ENCODE data around the gene STOX2.
"Not testable (repeated sequence)": the region's sequence is repeated elsewhere in the genome, so short reads cannot be mapped to it uniquely, and the experiment has no call there.

Gene STOX2

GRCh38 chr4:183935355-183936005 is 30.4 kb downstream of the STOX2 start:
- H3K4me1 Mint-ChIP-seq (ENCODE audit: low read depth), result no peaks in the 10 kb centered on the region
- H3K27me3 Mint-ChIP-seq, result no peaks in the 10 kb centered on the region
- no peaks in the 10 kb centered on the region for H3K9me3 Mint-ChIP-seq
- H3K36me3 Mint-ChIP-seq (ENCODE audit: low read depth), result no peaks in the 10 kb centered on the region
- intact Hi-C loops (cut with micrococcal nuclease), result no loop called here
- H3K4me3 Mint-ChIP-seq, result no peak overlapping the region
- H3K27ac Mint-ChIP-seq, result no peak overlapping the region

- Mint-ChIP-seq H3K4me3 (no peak overlapping the region), H3K36me3 (ENCODE audit: low read depth) (no peaks in the 10 kb centered on the region), H3K9me3 (no peaks in the 10 kb centered on the region), H3K4me1 (ENCODE audit: low read depth) (no peaks in the 10 kb centered on the region), H3K27me3 (no peaks in the 10 kb centered on the region), H3K27ac (no peak overlapping the region)
- intact Hi-C loops (cut with micrococcal nuclease), result no loop called here
These were observed 30.9 kb downstream of the STOX2 start for GRCh38 chr4:183936047-183936446.

DNA sequence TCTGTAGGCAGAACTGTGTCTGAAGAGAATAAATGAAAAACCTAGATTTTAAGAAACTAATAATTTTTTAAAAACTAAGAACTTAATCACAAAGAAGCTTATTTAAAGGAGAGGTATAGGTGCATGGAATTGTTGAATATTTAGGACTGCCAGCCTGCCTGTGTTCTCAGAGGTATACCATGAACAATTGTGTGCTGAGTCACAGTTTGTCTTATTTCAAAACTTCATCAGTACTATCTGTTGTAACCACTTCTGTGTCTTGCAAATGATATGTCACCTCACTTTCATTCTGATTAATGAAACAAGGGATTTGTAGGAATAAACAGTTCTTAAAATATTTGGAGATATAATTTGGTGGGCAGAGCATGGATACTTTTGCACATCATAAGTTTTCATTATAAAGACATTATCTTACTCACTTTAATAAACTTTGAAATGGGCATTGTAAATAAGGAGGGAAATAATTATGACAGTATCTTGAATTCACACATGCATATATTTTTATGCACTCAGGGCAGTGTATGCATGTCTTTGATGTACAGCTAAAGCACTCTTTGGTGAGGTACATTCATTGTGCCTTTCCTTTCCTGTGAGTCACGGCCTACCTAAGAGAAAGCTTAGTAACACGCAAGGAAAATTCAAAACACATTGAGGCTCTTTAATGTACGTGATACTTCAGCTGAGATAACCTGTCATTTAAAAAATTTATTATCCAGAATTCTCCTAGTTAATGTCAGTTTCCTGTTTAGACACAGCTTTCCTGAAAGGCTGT is 31.7 kb downstream of the STOX2 start:
- intact Hi-C loops (cut with micrococcal nuclease), result no loop called here
- Mint-ChIP-seq H3K27ac (no peak overlapping the region), H3K9me3 (no peaks in the 10 kb centered on the region), H3K27me3 (no peaks in the 10 kb centered on the region), H3K4me1 (ENCODE audit: low read depth) (no peaks in the 10 kb centered on the region), H3K4me3 (no peak overlapping the region), H3K36me3 (ENCODE audit: low read depth) (no peaks in the 10 kb centered on the region)

- intact Hi-C loops (cut with micrococcal nuclease), result no loop called here
- Mint-ChIP-seq H3K4me3 (no peak overlapping the region), H3K4me1 (ENCODE audit: low read depth) (no peaks in the 10 kb centered on the region), H3K36me3 (ENCODE audit: low read depth) (no peaks in the 10 kb centered on the region), H3K27me3 (no peaks in the 10 kb centered on the region), H3K27ac (no peak overlapping the region), H3K9me3 (no peaks in the 10 kb centered on the region)
These were observed 35.8 kb downstream of the STOX2 start for GRCh38 chr4:183940864-183941263.

DNA sequence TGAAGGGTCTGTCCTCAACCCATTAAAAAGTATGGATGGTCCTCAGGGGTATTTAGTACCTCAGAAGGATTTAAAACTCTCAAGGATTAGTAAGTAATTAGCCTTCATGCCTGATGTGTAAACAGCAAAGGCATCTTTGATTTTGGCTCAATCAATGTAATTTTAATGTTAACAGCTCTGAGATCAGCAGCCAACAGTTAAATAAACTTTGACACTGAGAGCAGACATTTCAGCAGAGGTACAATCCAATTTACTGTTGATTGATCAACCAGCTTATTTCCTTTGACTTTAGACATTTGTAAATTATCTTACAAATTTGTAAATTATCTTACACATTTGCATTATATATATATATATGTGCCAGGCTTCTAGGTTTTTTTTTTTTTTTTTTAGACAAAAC is 36.9 kb downstream of the STOX2 start:
- H3K4me3 Mint-ChIP-seq, result no peak overlapping the region
- intact Hi-C loops (cut with micrococcal nuclease), result no loop called here
- H3K4me1 Mint-ChIP-seq (ENCODE audit: low read depth), result no peaks in the 10 kb centered on the region
- no peaks in the 10 kb centered on the region for H3K36me3 Mint-ChIP-seq (ENCODE audit: low read depth)
- H3K27ac Mint-ChIP-seq, result no peak overlapping the region
- H3K9me3 Mint-ChIP-seq, result no peaks in the 10 kb centered on the region
- no peaks in the 10 kb centered on the region for H3K27me3 Mint-ChIP-seq

- Mint-ChIP-seq H3K9me3 (no peaks in the 10 kb centered on the region), H3K36me3 (ENCODE audit: low read depth) (no peaks in the 10 kb centered on the region), H3K27me3 (no peaks in the 10 kb centered on the region), H3K4me1 (ENCODE audit: low read depth) (no peaks in the 10 kb centered on the region), H3K4me3 (no peak overlapping the region), H3K27ac (no peak overlapping the region)
- intact Hi-C loops (cut with micrococcal nuclease), result no loop called here
These were observed 40.6 kb downstream of the STOX2 start for GRCh38 chr4:183945741-183946140.

GRCh38 chr4:183950536-183950935 is 45.4 kb downstream of the STOX2 start:
- intact Hi-C loops (cut with micrococcal nuclease), result no loop called here
- no peaks in the 10 kb centered on the region for H3K4me1 Mint-ChIP-seq (ENCODE audit: low read depth)
- H3K9me3 Mint-ChIP-seq, result no peaks in the 10 kb centered on the region
- H3K4me3 Mint-ChIP-seq, result no peak overlapping the region
- no peaks in the 10 kb centered on the region for H3K27me3 Mint-ChIP-seq
- H3K36me3 Mint-ChIP-seq (ENCODE audit: low read depth), result no peaks in the 10 kb centered on the region
- H3K27ac Mint-ChIP-seq, result no peak overlapping the region

DNA sequence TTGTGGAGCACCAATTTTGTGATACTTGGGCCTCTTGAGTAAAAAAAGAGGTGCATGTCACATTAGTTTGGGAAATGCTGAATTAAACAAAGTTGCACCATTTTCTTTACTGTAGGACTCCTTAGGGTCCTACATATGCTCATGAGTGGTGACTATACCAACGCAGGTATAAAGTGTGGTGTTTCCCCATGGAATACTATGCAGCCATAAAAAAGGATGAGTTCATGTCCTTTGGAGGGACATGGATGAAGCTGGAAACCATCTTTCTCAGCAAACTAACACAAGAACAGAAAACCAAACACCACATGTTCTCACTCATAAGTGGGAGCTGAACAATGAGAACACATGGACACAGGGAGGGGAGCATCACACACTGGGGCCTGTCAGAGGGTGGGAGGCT is 47.5 kb downstream of the STOX2 start:
- H3K9me3 Mint-ChIP-seq; H3K4me1 Mint-ChIP-seq (ENCODE audit: low read depth); H3K4me3 Mint-ChIP-seq; H3K27ac Mint-ChIP-seq; H3K36me3 Mint-ChIP-seq (ENCODE audit: low read depth); intact Hi-C loops (cut with micrococcal nuclease); H3K27me3 Mint-ChIP-seq: not testable (repeated sequence)

- Mint-ChIP-seq H3K4me1 (ENCODE audit: low read depth) (peaks cover 6% of the 10 kb centered on the region), H3K36me3 (ENCODE audit: low read depth) (no peaks in the 10 kb centered on the region), H3K9me3 (no peaks in the 10 kb centered on the region), H3K4me3 (no peak overlapping the region), H3K27ac (no peak overlapping the region), H3K27me3 (no peaks in the 10 kb centered on the region)
- intact Hi-C loops (cut with micrococcal nuclease), result no loop called here
These were observed 54.4 kb downstream of the STOX2 start for GRCh38 chr4:183959319-183960045.

DNA sequence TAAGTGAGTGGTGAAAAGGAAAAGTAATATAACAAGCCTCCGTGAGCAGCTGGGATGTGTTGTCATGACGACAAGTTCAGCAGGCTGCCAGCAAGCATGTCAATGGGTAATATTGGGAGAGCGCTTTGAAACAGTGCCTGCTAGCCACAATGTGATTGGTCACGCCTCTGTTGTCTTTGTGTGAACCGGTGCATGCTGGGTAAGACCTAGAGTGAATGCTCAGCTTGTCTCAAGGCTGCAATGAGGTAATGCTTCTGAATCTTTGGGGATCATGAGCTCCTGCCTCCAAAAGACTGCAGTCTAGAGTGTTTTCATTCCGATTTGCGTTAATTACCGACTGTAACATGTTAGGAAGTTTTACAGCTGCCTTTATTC is 54.9 kb downstream of the STOX2 start:
- H3K4me1 Mint-ChIP-seq (ENCODE audit: low read depth), result peaks cover 8% of the 10 kb centered on the region
- H3K27me3 Mint-ChIP-seq, result no peaks in the 10 kb centered on the region
- no peak overlapping the region for H3K4me3 Mint-ChIP-seq
- no peaks in the 10 kb centered on the region for H3K36me3 Mint-ChIP-seq (ENCODE audit: low read depth)
- H3K27ac Mint-ChIP-seq, result no peak overlapping the region
- H3K9me3 Mint-ChIP-seq, result no peaks in the 10 kb centered on the region
- intact Hi-C loops (cut with micrococcal nuclease), result no loop called here

DNA sequence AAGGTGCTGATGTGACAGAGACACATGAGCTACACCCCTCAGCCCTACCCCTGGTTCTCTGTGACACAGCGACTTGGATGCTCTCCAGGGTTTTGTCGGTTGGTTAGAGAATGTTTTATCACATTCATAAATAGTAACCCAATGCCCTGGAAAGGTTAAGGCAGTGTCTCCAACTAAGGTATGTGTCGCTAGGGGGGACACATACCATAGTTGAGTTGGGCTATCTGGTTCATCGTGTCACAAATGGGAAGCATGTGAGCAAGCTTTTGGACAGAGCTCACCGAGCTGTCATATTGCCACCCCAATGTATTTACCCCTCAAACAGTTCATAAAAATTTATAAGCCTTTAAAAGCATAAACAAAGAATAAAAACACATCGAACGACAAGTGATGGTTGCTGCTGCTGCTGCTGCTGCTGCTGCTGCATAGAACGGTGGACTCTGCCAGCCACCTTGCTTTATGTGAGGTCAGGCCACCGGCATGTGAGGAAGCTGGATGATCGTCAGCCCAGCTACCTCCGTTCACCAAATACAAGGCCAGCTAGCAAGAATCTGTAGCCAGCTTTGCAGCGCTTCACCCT is 55.9 kb downstream of the STOX2 start:
- Mint-ChIP-seq H3K27ac (no peak overlapping the region), H3K4me1 (ENCODE audit: low read depth) (peaks cover 8% of the 10 kb centered on the region), H3K4me3 (no peak overlapping the region), H3K9me3 (no peaks in the 10 kb centered on the region), H3K27me3 (no peaks in the 10 kb centered on the region), H3K36me3 (ENCODE audit: low read depth) (no peaks in the 10 kb centered on the region)
- intact Hi-C loops (cut with micrococcal nuclease), result no loop called here

- intact Hi-C loops (cut with micrococcal nuclease), result no loop called here
- Mint-ChIP-seq H3K9me3 (no peaks in the 10 kb centered on the region), H3K36me3 (ENCODE audit: low read depth) (no peaks in the 10 kb centered on the region), H3K4me3 (no peak overlapping the region), H3K27ac (no peak overlapping the region), H3K4me1 (ENCODE audit: low read depth) (peaks cover 13% of the 10 kb centered on the region), H3K27me3 (no peaks in the 10 kb centered on the region)
These were observed 56.7 kb downstream of the STOX2 start for GRCh38 chr4:183961795-183962194.

DNA sequence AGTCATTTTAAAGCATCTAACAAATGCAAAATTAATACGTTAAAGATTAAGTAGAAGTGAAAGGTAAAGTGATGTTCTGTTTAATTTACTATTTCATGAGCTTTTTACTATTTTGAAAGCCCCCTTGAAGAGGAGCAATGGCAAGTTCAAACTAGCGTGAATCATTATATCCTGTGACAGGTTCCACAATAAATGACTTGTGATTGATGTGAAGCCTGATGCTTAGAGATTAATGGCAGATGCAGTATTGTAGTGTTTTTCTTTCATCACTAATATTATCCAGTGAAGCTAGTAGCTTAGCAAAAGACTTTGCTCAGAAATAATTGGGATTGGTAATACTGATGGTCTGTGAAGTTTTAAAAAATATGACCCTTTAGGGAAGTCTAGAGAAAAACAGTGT is 57.3 kb downstream of the STOX2 start:
- no peak overlapping the region for H3K27ac Mint-ChIP-seq
- intact Hi-C loops (cut with micrococcal nuclease), result no loop called here
- H3K9me3 Mint-ChIP-seq, result no peaks in the 10 kb centered on the region
- no peaks in the 10 kb centered on the region for H3K36me3 Mint-ChIP-seq (ENCODE audit: low read depth)
- no peak overlapping the region for H3K4me3 Mint-ChIP-seq
- no peaks in the 10 kb centered on the region for H3K27me3 Mint-ChIP-seq
- peaks cover 18% of the 10 kb centered on the region for H3K4me1 Mint-ChIP-seq (ENCODE audit: low read depth)

DNA sequence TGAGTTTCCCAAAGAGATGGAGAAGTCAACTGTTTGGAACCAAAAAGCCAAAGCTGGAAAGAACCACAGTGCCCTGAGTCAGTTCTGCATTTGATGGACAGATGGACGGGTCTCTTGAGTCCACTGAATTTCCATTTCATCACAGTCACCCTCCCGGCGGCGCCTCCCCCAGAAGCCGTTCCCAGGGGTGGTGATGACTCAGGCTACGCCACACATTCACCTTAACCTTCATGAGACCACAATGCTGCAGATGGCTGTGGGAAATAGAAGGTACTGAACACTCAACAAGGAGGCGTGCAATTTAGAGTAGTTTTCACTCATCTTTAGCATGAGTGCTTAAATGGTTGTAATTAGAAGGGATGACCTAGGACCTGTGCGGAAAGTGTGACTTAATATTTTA is 61.3 kb downstream of the STOX2 start:
- no peak overlapping the region for H3K4me3 Mint-ChIP-seq
- no peaks in the 10 kb centered on the region for H3K36me3 Mint-ChIP-seq (ENCODE audit: low read depth)
- peaks cover 24% of the 10 kb centered on the region for H3K4me1 Mint-ChIP-seq (ENCODE audit: low read depth)
- H3K27ac Mint-ChIP-seq, result no peak overlapping the region
- H3K9me3 Mint-ChIP-seq, result no peaks in the 10 kb centered on the region
- no peaks in the 10 kb centered on the region for H3K27me3 Mint-ChIP-seq
- intact Hi-C loops (cut with micrococcal nuclease), result no loop called here

Data from dendritic cell treated with granulocyte-macrophage colony-stimulating factor and Interleukin-4, amounts not matched to agents 40 ng/mL and 50 ng/mL, for 4 days (primary cell).